ENCODE data around the gene SLFN14. TPM values are rescaled to one million over a fixed set of nuclear protein-coding genes. Genes with fewer than 3 reads are reported as not detected.

SLFN14 gene
- total RNA-seq (2021; ENCODE audit: unreplicated experiment) (not detected), Bru-seq, nascent RNA (not detected), BruChase-seq, experiment 1, labeled RNA remaining after a 2-hour chase (not detected), BruChase-seq, experiment 2, labeled RNA remaining after a 6-hour chase (percentile 15 among the genes with signal in this experiment)
- not detected for polyA plus RNA-seq (2012; ENCODE audit: insufficient read length)
- long read RNA-seq: 0 reads

DNA sequence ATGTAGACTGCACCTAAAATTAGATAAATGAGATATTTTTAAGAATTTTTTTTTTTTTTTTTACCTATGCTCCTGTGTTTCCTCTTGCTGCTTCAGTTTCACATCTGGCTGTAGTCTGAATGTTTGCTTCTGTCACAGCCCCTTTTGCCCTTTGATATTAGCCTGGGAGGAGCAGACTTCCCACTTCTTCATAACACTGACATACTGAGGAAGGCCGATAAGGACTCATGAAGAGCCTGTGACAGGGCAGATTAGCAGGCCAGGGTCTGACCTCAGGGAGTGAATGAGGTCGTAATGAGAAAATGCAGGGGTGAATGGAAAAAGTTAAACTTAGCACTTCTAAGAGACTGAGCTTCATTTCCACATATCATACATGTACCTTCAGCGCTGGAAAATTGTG lies at the start of gene SLFN14:
Gene SLFN14 (minus strand): TSS at position 117 of the 400 bp plus-strand sequence. CDS start 2,757 bp downstream, outside the sequence.
- Histone ChIP-seq H3K27ac (ENCODE audit: low read length) (no peak within 1 kb of the TSS), H3K9me3 (ENCODE audit: control insufficient read depth, insufficient read depth, low read depth, low read length) (no peaks in the 10 kb centered on the region), H3K27me3 (ENCODE audit: control insufficient read depth, insufficient read depth, low read length) (no peaks in the 10 kb centered on the region), H3K4me3 (ENCODE audit: low read depth in 2 of 2, low read length in 2 of 2) (no peak within 1 kb of the TSS), H3K4me1 (ENCODE audit: control insufficient read depth, insufficient read depth, low read length) (no peaks in the 10 kb centered on the region), H3K36me3 (ENCODE audit: control insufficient read depth, insufficient read depth, low read length) (no peaks in the 10 kb centered on the region)
- intact Hi-C loops (cut with micrococcal nuclease; ENCODE audit: unreplicated experiment) (no loop called here), in situ Hi-C loops (cut with HindIII; ENCODE audit: low pct_unique_long_range_greater_than_20kb, low sequenced_read_pairs) (no loop called here)
- no TSS peak for BruUV-seq (replicated peaks)
- ATAC-seq: no peak
- DNase-seq (ENCODE audit: low read depth, low spot score): no peak
- TF ChIP-seq POLR2AphosphoS5 (IDR thresholded peaks at IDR 0.05; ENCODE audit: low read depth, low read length) (no peak), SIN3A (IDR thresholded peaks at IDR 0.05; ENCODE audit: borderline replicate concordance, insufficient read depth, low read depth, low read length) (no peak), TCF7L2 (IDR thresholded peaks at IDR 0.05; ENCODE audit: low read depth, low read length) (no peak)
- TF ChIP-seq, protein P1, sequence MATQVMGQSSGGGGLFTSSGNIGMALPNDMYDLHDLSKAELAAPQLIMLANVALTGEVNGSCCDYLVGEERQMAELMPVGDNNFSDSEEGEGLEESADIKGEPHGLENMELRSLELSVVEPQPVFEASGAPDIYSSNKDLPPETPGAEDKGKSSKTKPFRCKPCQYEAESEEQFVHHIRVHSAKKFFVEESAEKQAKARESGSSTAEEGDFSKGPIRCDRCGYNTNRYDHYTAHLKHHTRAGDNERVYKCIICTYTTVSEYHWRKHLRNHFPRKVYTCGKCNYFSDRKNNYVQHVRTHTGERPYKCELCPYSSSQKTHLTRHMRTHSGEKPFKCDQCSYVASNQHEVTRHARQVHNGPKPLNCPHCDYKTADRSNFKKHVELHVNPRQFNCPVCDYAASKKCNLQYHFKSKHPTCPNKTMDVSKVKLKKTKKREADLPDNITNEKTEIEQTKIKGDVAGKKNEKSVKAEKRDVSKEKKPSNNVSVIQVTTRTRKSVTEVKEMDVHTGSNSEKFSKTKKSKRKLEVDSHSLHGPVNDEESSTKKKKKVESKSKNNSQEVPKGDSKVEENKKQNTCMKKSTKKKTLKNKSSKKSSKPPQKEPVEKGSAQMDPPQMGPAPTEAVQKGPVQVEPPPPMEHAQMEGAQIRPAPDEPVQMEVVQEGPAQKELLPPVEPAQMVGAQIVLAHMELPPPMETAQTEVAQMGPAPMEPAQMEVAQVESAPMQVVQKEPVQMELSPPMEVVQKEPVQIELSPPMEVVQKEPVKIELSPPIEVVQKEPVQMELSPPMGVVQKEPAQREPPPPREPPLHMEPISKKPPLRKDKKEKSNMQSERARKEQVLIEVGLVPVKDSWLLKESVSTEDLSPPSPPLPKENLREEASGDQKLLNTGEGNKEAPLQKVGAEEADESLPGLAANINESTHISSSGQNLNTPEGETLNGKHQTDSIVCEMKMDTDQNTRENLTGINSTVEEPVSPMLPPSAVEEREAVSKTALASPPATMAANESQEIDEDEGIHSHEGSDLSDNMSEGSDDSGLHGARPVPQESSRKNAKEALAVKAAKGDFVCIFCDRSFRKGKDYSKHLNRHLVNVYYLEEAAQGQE (IDR thresholded peaks at IDR 0.05; ENCODE audit: insufficient read depth in 1 of 2, low read depth in 2 of 2, low read length in 1 of 2): no peak
- TF ChIP-seq, protein P2, sequence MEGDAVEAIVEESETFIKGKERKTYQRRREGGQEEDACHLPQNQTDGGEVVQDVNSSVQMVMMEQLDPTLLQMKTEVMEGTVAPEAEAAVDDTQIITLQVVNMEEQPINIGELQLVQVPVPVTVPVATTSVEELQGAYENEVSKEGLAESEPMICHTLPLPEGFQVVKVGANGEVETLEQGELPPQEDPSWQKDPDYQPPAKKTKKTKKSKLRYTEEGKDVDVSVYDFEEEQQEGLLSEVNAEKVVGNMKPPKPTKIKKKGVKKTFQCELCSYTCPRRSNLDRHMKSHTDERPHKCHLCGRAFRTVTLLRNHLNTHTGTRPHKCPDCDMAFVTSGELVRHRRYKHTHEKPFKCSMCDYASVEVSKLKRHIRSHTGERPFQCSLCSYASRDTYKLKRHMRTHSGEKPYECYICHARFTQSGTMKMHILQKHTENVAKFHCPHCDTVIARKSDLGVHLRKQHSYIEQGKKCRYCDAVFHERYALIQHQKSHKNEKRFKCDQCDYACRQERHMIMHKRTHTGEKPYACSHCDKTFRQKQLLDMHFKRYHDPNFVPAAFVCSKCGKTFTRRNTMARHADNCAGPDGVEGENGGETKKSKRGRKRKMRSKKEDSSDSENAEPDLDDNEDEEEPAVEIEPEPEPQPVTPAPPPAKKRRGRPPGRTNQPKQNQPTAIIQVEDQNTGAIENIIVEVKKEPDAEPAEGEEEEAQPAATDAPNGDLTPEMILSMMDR (IDR thresholded peaks at IDR 0.05): no peak
- CTCF ChIA-PET: no interaction called here
- POLR2A ChIA-PET: no interaction called here

DNA sequence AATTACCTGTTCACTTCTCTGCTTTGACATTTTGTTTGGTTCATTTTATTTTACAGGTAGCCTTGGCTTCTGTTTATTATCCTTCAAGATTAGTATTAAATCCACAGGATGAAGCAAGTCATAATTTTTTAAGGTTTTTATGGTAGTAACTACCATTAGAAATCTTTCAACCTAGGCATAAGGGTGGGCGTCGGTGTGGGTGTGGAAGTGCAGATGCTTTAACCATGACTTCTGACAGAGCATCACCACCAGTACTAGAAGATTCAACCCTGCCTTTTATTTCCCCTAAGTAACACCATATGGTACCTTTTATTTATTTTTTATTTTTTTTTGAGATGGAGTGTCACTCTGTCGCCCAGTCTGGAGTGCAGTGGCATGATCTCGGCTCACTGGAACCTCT lies 49.2 kb upstream of the SLFN14 start:
- no TSS peak for BruUV-seq (replicated peaks)
- ATAC-seq: no peak
- ChIA-PET POLR2A (no interaction called here), CTCF (no interaction called here)
- TF ChIP-seq TCF7L2 (IDR thresholded peaks at IDR 0.05; ENCODE audit: low read depth, low read length): no peak
- TF ChIP-seq, protein P1 (IDR thresholded peaks at IDR 0.05; ENCODE audit: insufficient read depth in 1 of 2, low read depth in 2 of 2, low read length in 1 of 2): no peak
- no peak for TF ChIP-seq SIN3A (IDR thresholded peaks at IDR 0.05; ENCODE audit: borderline replicate concordance, insufficient read depth, low read depth, low read length)
- no peak for TF ChIP-seq POLR2AphosphoS5 (IDR thresholded peaks at IDR 0.05; ENCODE audit: low read depth, low read length)
- TF ChIP-seq, protein P2 (IDR thresholded peaks at IDR 0.05): no peak
- Histone ChIP-seq H3K27me3 (ENCODE audit: control insufficient read depth, insufficient read depth, low read length) (no peaks in the 10 kb centered on the region), H3K4me3 (ENCODE audit: low read depth in 2 of 2, low read length in 2 of 2) (no peak overlapping the region), H3K36me3 (ENCODE audit: control insufficient read depth, insufficient read depth, low read length) (peaks cover 50% of the 10 kb centered on the region), H3K27ac (ENCODE audit: low read length) (no peak overlapping the region), H3K4me1 (ENCODE audit: control insufficient read depth, insufficient read depth, low read length) (no peaks in the 10 kb centered on the region), H3K9me3 (ENCODE audit: control insufficient read depth, insufficient read depth, low read depth, low read length) (no peaks in the 10 kb centered on the region)
- in situ Hi-C loops (cut with HindIII; ENCODE audit: low pct_unique_long_range_greater_than_20kb, low sequenced_read_pairs): no loop called here
- intact Hi-C loops (cut with micrococcal nuclease; ENCODE audit: unreplicated experiment): loop anchor here (5.0 to 10.0 kb wide), 2 partner anchors 55 to 137 kb away; no protein-coding TSS in a partner anchor
- no peak for DNase-seq (ENCODE audit: low read depth, low spot score)

Measured in Panc1 (cell line).